Psoas muscle (tissue), 8 donors: ENCODE data around the gene ST3GAL4. TPM values are rescaled to one million over a fixed set of nuclear protein-coding genes. Genes with fewer than 3 reads are reported as not detected.

Experiments used
- ATAC-seq, 4 donors: fragments of 200-7000 bp; cut with Tn5 transposase; one replicate each; pipeline ENCODE4 v1.9.1; 2020; ENCODE audit warnings: moderate library complexity in 3 of 4, mild to moderate bottlenecking in 2 of 4
- DNase-seq, 2 donors: peaks; one replicate each; pipeline ENCODE4 v3.0.0-alpha.2; 2020
- H3K27ac ChIP-seq: fragments of 200-600 bp; one replicate; pipeline ENCODE4 v1.8.0; 2022
- H3K27me3 ChIP-seq, 3 donors: fragments of 200-600 bp in 1 of 3; one replicate each; pipeline versions ENCODE4 v1.6.1 to v1.8.0; 2013 to 2022; ENCODE audit warnings: low read length in 2 of 3, mild to moderate bottlenecking in 2 of 3, moderate library complexity in 1 of 3; ENCODE audit not compliant: insufficient read depth in 3 of 3
- H3K36me3 ChIP-seq, 2 donors: fragments of 200-600 bp in 1 of 2; one replicate each; pipeline versions ENCODE4 v1.6.1 to v1.8.0; 2013 to 2022; ENCODE audit warnings: low read depth in 1 of 2, mild to moderate bottlenecking in 1 of 2, moderate library complexity in 1 of 2; ENCODE audit not compliant: insufficient read depth in 1 of 2
- H3K4me1 ChIP-seq: fragments of 200-600 bp; one replicate; pipeline ENCODE4 v1.8.0; 2022
- H3K4me3 ChIP-seq: fragments of 200-600 bp; one replicate; pipeline ENCODE4 v1.8.0; 2022; ENCODE audit warnings: mild to moderate bottlenecking
- H3K9me3 ChIP-seq: fragments of 200-600 bp; one replicate; pipeline ENCODE4 v1.8.0; 2022
- CTCF ChIP-seq: fragments of 200-600 bp; IDR thresholded peaks from one replicate; pipeline ENCODE4 v1.8.0; 2022; ENCODE audit warnings: antibody characterized with exemption
- WGBS, 3 donors: extraction: QIAGEN DNeasy Blood & Tissue Kit; methylation state at CpG; one replicate each; pipeline versions ENCODE4 v1.1.6 to v1.1.7; 2013; 5-methylcytosine and 5-hydroxymethylcytosine counted together
- intact Hi-C, 2 donors: fragments of 100-400 bp; cut with DNase I; formaldehyde crosslinking; loops; one replicate each; pipeline versions ENCODE4 v1.11.0 to v1.14.2; 2022
- polyA plus RNA-seq, 3 donors: library from polyadenylated mRNA; stranded (reverse); fragments of 200-250 nt; gene quantifications; one replicate each; pipeline ENCODE4 v1.2.3, GENCODE V29; 2013
- total RNA-seq, 4 donors: library from RNA; stranded (reverse); fragmentation: NEBNext Ultra II Directional in 2 of 4; extraction: Animal tissue kit (Norgen Biotek cat#: 25700) in 2 of 4; gene quantifications; one replicate each; pipeline versions ENCODE4 v1.2.1 to v1.2.4, GENCODE V29; 2021 to 2023
- donor health status: healthy with polysubstance abuse.
- donor health status: DM: no; HTN: no; CAD: no; lungs with moderate emphysema.
- donor health status: Bipolar disorder and iron deficiency.
- donor health status: healthy.
- donor health status: DM: yes; HTN: yes; CAD: no.
- donor health status: DM: no; HTN: no; CAD: no.
- donor health status: DM: no; HTN: no; CAD: no.
- donor health status: DM: yes; HTN: yes; CAD: no.

The ST3GAL4 gene
- total and polyA plus RNA-seq, 7 donors: 3.5 to 9.3 (median 4.7) TPM

GRCh38 chr11:126336671-126337101 lies 18.8 kb upstream of the ST3GAL4 start:
- TF ChIP-seq CTCF: no peak
- ATAC-seq (no peak), DNase-seq (no peak)
- H3K27me3 ChIP-seq: no peaks in the 10 kb centered on the region
- WGBS, 3 donors: 76 to 81% (median 78%) methylated on average over 9 of the region's 9 CpGs
- intact Hi-C loops: no loop called here
- H3K4me3 ChIP-seq: no peak overlapping the region
- no peak overlapping the region for H3K27ac ChIP-seq
- H3K4me1 ChIP-seq: peaks cover 44% of the 10 kb centered on the region
- peaks cover 0 to 16% of the 10 kb centered on the region in 2 donors for H3K36me3 ChIP-seq
- H3K9me3 ChIP-seq: no peaks in the 10 kb centered on the region

GRCh38 chr11:126337126-126337473 lies 18.4 kb upstream of the ST3GAL4 start:
- TF ChIP-seq CTCF: no peak
- Histone ChIP-seq H3K27me3 (no peaks in the 10 kb centered on the region), H3K27ac (no peak overlapping the region), H3K36me3 (peaks cover 0 to 16% of the 10 kb centered on the region in 2 donors), H3K4me3 (no peak overlapping the region), H3K4me1 (peaks cover 45% of the 10 kb centered on the region), H3K9me3 (no peaks in the 10 kb centered on the region)
- 80 to 90% (median 87%) methylated on average over 4 of the region's 4 CpGs for WGBS, 3 donors
- DNase-seq: no peak
- no peak for ATAC-seq
- intact Hi-C loops: no loop called here

- peaks cover 43% of the 10 kb centered on the region for H3K4me1 ChIP-seq
- no peak overlapping the region for H3K4me3 ChIP-seq
- WGBS, 3 donors: 81 to 85% (median 83%) methylated on average over 15 of the region's 15 CpGs
- H3K27ac ChIP-seq: no peak overlapping the region
- DNase-seq (no peak), ATAC-seq (no peak)
- H3K27me3 ChIP-seq: no peaks in the 10 kb centered on the region
- peaks cover 0 to 16% of the 10 kb centered on the region in 2 donors for H3K36me3 ChIP-seq
- H3K9me3 ChIP-seq: no peaks in the 10 kb centered on the region
- no peak for TF ChIP-seq CTCF
- intact Hi-C loops: no loop called here
These were observed 17.8 kb upstream of the ST3GAL4 start for GRCh38 chr11:126337474-126338241.

- intact Hi-C loops: no loop called here
- no peak for DNase-seq
- peaks cover 38% of the 10 kb centered on the region for H3K4me1 ChIP-seq
- no peaks in the 10 kb centered on the region for H3K27me3 ChIP-seq
- H3K36me3 ChIP-seq: peaks cover 0 to 18% of the 10 kb centered on the region in 2 donors
- H3K4me3 ChIP-seq: no peak overlapping the region
- TF ChIP-seq CTCF: no peak
- no peak overlapping the region for H3K27ac ChIP-seq
- ATAC-seq: no peak
- no peaks in the 10 kb centered on the region for H3K9me3 ChIP-seq
- WGBS, 3 donors: 56 to 72% (median 66%) methylated on average over 7 of the region's 7 CpGs
These were observed 17.0 kb upstream of the ST3GAL4 start for GRCh38 chr11:126338346-126339055.
